Neuronal stem cell (in vitro differentiated cells): ENCODE measurements around the gene ODF4.

Source experiments
- DNase-seq: peaks from one replicate; pipeline ENCODE4 v3.0.0-alpha.2; 2013; ENCODE audit warnings: low spot score
- H2AFZ ChIP-seq: one replicate; pipeline ENCODE4 v1.6.1; 2013; ENCODE audit warnings: mild to moderate bottlenecking, low read length, inconsistent platforms
- H2AK5ac ChIP-seq: 2 replicates; pipeline ENCODE4 v1.6.1; 2013; ENCODE audit warnings: low read depth, mild to moderate bottlenecking, inconsistent platforms, low read length, moderate library complexity, mixed read lengths
- H2BK120ac ChIP-seq: 2 replicates; pipeline ENCODE4 v1.6.1; 2013; ENCODE audit warnings: low read depth, mild to moderate bottlenecking, inconsistent platforms, low read length, moderate library complexity, mixed read lengths
- H2BK12ac ChIP-seq: one replicate; pipeline ENCODE4 v1.6.1; 2013; ENCODE audit warnings: low read length, inconsistent platforms
- H2BK15ac ChIP-seq: 2 replicates; pipeline ENCODE4 v1.6.1; 2013; ENCODE audit warnings: mild to moderate bottlenecking, low read length, inconsistent platforms, mixed read lengths
- H2BK5ac ChIP-seq: one replicate; pipeline ENCODE4 v1.6.1; 2013; ENCODE audit warnings: inconsistent platforms, mild to moderate bottlenecking, low read length, moderate library complexity
- H3K14ac ChIP-seq: one replicate; pipeline ENCODE4 v1.6.1; 2013; ENCODE audit warnings: low read length, inconsistent platforms
- H3K18ac ChIP-seq: 2 replicates; pipeline ENCODE4 v1.6.1; 2013; ENCODE audit warnings: low read length, inconsistent platforms
- H3K23ac ChIP-seq: 2 replicates; pipeline ENCODE4 v1.6.1; 2013; ENCODE audit warnings: low read depth, mild to moderate bottlenecking, mixed read lengths, low read length, inconsistent platforms; ENCODE audit not compliant: poor library complexity
- H3K27ac ChIP-seq: replicated peaks from 3 replicates; pipeline ENCODE4 v1.5.1; 2013; ENCODE audit warnings: low read length, inconsistent platforms
- H3K27me3 ChIP-seq, 3 experiments: 2 replicates each; pipeline ENCODE4 v1.6.1; 2013; ENCODE audit warnings: low read length in 3 of 3, mild to moderate bottlenecking in 2 of 3, inconsistent platforms in 1 of 3, low read depth in 1 of 3, mixed read lengths in 1 of 3, moderate library complexity in 1 of 3; ENCODE audit not compliant: control insufficient read depth in 3 of 3, insufficient read depth in 3 of 3
- H3K36me3 ChIP-seq, 2 donors: replicated peaks in 1 of 2; 2 replicates each; pipeline ENCODE4 v1.6.1; 2013; ENCODE audit warnings: low read length in 2 of 2; ENCODE audit not compliant: control insufficient read depth in 2 of 2, insufficient read depth in 2 of 2
- H3K4ac ChIP-seq: 2 replicates; pipeline ENCODE4 v1.6.1; 2013; ENCODE audit warnings: inconsistent platforms, mild to moderate bottlenecking, low read length, moderate library complexity
- H3K4me1 ChIP-seq, 2 donors: 1 replicate in 1 of 2; 2 replicates in 1 of 2; pipeline ENCODE4 v1.6.1; 2013; ENCODE audit warnings: low read length in 2 of 2, low read depth in 1 of 2; ENCODE audit not compliant: control insufficient read depth in 2 of 2, insufficient read depth in 1 of 2
- H3K4me2 ChIP-seq: one replicate; pipeline ENCODE4 v1.6.1; 2013; ENCODE audit warnings: mild to moderate bottlenecking, low read length, inconsistent platforms; ENCODE audit not compliant: insufficient read depth, poor library complexity, severe bottlenecking
- H3K4me3 ChIP-seq, 2 donors: 2 replicates each; pipeline ENCODE4 v1.5.1; 2013; ENCODE audit warnings: low read length in 2 of 2, mild to moderate bottlenecking in 2 of 2, inconsistent platforms in 1 of 2, moderate library complexity in 1 of 2
- H3K79me1 ChIP-seq: one replicate; pipeline ENCODE4 v1.6.1; 2013; ENCODE audit warnings: low read depth, mild to moderate bottlenecking, inconsistent platforms, low read length, moderate library complexity
- H3K9ac ChIP-seq: one replicate; pipeline ENCODE4 v1.6.1; 2013; ENCODE audit warnings: mild to moderate bottlenecking, low read depth, low read length, inconsistent platforms; ENCODE audit not compliant: poor library complexity
- H3K9me3 ChIP-seq, 2 donors: replicated peaks in 1 of 2; 2 replicates each; pipeline versions ENCODE3 to v1.6.1; 2013; ENCODE audit warnings: low read length in 2 of 2, mild to moderate bottlenecking in 2 of 2, inconsistent platforms in 1 of 2, low read depth in 1 of 2, mixed read lengths in 1 of 2, moderate library complexity in 1 of 2; ENCODE audit not compliant: control insufficient read depth in 2 of 2, insufficient read depth in 1 of 2
- H4K8ac ChIP-seq: one replicate; pipeline ENCODE4 v1.6.1; 2013; ENCODE audit warnings: low read depth, mild to moderate bottlenecking, inconsistent platforms, low read length, moderate library complexity
- H4K91ac ChIP-seq: one replicate; pipeline ENCODE4 v1.6.1; 2013; ENCODE audit warnings: low read length, low read depth, mild to moderate bottlenecking, inconsistent platforms; ENCODE audit not compliant: poor library complexity
- WGBS, 2 donors: extraction: QIAGEN DNeasy Blood & Tissue Kit; methylation state at CpG; one replicate each; pipeline ENCODE4 v1.1.7; 2013; ENCODE audit warnings: missing lambda C conversion rate in 2 of 2, mixed read lengths in 1 of 2; ENCODE audit not compliant: insufficient read length in 2 of 2, insufficient replicate concordance in 1 of 2; ENCODE audit errors: extremely low coverage in 2 of 2; 5-methylcytosine and 5-hydroxymethylcytosine counted together

ODF4 gene

DNA sequence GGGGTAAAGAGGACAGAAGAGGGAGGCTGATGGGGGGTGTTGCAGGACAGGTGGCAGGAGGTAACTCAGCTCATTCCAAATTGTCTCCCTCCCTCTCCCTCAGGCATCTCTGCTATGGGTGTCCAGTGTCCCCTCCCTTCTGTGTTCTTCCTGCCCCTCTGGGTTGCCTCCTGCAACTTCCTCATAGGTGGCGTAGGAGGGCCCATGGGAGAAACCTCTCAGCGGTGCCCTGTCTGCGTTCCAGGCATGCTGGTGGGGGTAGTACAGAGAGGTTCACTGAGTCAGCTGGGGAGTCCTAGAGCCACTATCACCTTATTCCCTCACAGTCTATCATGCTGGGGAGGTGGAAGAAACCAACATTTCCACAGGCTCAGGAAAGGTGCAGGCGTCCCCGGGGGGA is 14.7 kb upstream of the ODF4 start:
- Histone ChIP-seq H3K14ac (no peak overlapping the region), H2BK5ac (no peak overlapping the region), H2AFZ (no peak overlapping the region), H4K8ac (no peak overlapping the region), H3K4ac (no peak overlapping the region), H3K4me1 (peaks cover 0 to 4% of the 10 kb centered on the region in 2 donors), H3K27ac (no peak overlapping the region), H4K91ac (no peak overlapping the region), H3K4me2 (no peak overlapping the region), H3K36me3 (no peaks in the 10 kb centered on the region), H3K4me3 (no peak overlapping the region), H2BK120ac (no peak overlapping the region), H3K27me3 (peaks cover 0 to 63% (median 21%) of the 10 kb centered on the region in 3 experiments), H3K18ac (no peak overlapping the region), H2BK12ac (no peak overlapping the region), H3K9ac (no peak overlapping the region), H3K9me3 (peaks cover 0 to 3% of the 10 kb centered on the region in 2 donors), H3K79me1 (no peaks in the 10 kb centered on the region), H2BK15ac (no peak overlapping the region), H3K23ac (no peak overlapping the region), H2AK5ac (no peak overlapping the region)
- no CpG with 5 or more reads among the region's 5 CpGs for WGBS, 2 donors
- no peak for DNase-seq

DNA sequence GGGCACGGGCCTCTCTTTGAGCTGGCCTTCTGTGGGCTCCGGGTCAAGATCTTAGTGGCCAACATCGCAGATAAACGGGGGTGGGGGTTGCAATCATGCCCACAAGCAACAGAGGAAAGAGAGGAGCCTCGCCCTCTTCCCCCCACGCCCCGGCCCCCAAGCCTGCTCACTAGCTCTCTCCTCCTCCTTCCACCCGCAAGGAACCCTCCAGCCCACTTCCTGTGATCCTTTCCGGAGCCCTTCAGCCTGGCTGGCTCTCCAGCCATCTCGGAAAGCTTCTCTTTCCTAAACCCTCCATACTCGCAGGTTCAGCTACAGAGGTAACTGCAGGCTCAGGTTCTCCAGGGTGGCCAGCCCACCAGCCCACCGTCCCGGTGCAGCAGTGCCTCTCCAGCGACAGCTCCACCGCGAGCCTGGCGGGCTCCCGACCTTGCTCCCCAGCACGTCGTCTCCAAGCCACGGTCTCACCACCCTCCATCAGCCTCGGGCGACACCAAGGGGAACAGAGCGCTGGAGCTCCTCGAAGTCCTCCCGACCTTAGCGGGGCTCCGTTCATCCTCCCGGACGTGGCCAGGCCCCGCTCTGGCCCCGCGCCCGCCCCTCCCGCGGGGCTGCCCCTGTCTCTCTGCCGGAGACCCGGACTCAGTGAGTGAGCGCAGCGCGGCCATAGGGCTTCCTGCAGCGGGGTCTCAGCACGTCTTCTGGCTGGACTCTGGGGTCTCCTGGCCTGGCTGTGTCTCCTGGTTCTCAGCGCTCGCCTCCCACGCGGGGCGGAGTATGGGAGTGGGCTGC is 12.9 kb upstream of the ODF4 start:
- Histone ChIP-seq H4K8ac (no peak overlapping the region), H2AK5ac (peak overlapping the region; percentile 51)

DNA sequence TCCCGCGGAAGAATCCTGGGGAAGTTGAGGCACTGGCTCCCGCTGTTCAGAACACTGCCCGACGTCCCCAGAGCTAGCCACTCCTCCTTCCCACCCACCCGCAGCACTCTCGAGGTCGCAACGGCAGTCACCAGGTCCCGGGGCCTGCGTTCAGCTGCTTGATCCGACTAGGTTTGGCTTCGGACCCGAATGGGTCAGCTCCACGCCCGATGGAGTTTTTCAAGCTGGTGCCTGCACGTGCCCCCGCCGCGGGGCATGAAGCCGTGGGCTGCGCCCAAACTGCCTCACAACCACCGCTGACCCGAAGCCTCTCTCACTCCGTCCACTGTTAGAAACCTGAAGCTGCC is 12.4 kb upstream of the ODF4 start:
- WGBS, 2 donors, result no CpG with 5 or more reads among the region's 25 CpGs
- H2BK120ac ChIP-seq, result peak overlapping the region; percentile 10
- H3K4ac ChIP-seq, result peak overlapping the region; percentile 38
- no peak overlapping the region for H2BK12ac ChIP-seq
- H3K9ac ChIP-seq, result peak overlapping the region; percentile 90
- H4K8ac ChIP-seq, result no peak overlapping the region
- H3K27me3 ChIP-seq, result peaks cover 0 to 49% (median 21%) of the 10 kb centered on the region in 3 experiments
- H3K36me3 ChIP-seq, result no peaks in the 10 kb centered on the region
- peaks cover 0 to 3% of the 10 kb centered on the region in 2 donors for H3K9me3 ChIP-seq
- DNase-seq, result no peak
- peak overlapping the region; percentile 71 for H2BK15ac ChIP-seq
- H3K23ac ChIP-seq, result peak overlapping the region; percentile 8
- no peak overlapping the region for H3K27ac ChIP-seq
- H3K79me1 ChIP-seq, result no peaks in the 10 kb centered on the region
- H2BK5ac ChIP-seq, result no peak overlapping the region
- H4K91ac ChIP-seq, result no peak overlapping the region
- H3K4me2 ChIP-seq, result peak overlapping the region; percentile 72
- H3K4me3 ChIP-seq, result peak overlapping the region; percentile 49 to 69
- H2AK5ac ChIP-seq, result peak overlapping the region; percentile 51
- peak overlapping the region; percentile 25 for H3K14ac ChIP-seq
- H3K4me1 ChIP-seq, result peaks cover 0 to 4% of the 10 kb centered on the region in 2 donors
- H2AFZ ChIP-seq, result peak overlapping the region; percentile 97
- peak overlapping the region; percentile 97 for H3K18ac ChIP-seq

More for the DNA sequence above, 12.9 kb upstream of the ODF4 start:
- Histone ChIP-seq H3K79me1 (no peaks in the 10 kb centered on the region), H2BK5ac (no peak overlapping the region), H2BK15ac (peak overlapping the region; percentile 71), H3K4me1 (peaks cover 0 to 4% of the 10 kb centered on the region in 2 donors), H4K91ac (no peak overlapping the region), H3K27me3 (peaks cover 0 to 54% (median 21%) of the 10 kb centered on the region in 3 experiments), H3K18ac (peak overlapping the region; percentile 97), H2BK12ac (no peak overlapping the region), H2AFZ (peak overlapping the region; percentile 97), H2BK120ac (peak overlapping the region; percentile 10), H3K27ac (no peak overlapping the region), H3K4ac (peak overlapping the region; percentile 38), H3K9ac (peak overlapping the region; percentile 90), H3K9me3 (peaks cover 0 to 3% of the 10 kb centered on the region in 2 donors), H3K4me2 (peak overlapping the region; percentile 72), H3K14ac (peak overlapping the region; percentile 25), H3K36me3 (no peaks in the 10 kb centered on the region), H3K4me3 (peak overlapping the region; percentile 49 to 69), H3K23ac (peak overlapping the region; percentile 8)
- DNase-seq, result no peak
- no CpG with 5 or more reads among the region's 48 CpGs for WGBS, 2 donors

DNA sequence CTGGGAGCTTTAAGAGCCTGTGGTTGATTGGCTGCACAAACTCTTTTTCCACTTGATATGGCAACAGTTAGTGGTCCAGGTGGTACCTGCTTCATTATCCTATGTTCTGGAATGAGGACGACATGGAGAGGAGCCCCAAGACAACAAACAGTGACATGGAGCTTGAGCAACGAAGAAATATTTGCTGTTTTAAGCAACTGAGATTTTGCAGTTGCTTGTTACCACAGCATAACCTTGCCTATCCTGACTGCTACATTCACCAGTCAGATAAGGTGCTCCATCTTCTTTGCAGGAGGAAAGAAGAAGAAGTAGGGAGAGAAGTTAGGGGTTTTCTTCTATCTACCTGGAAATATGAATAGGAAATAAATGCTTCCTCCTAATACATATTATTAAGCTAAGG is 7.5 kb upstream of the ODF4 start:
- H3K36me3 ChIP-seq, result no peaks in the 10 kb centered on the region
- H4K8ac ChIP-seq, result no peak overlapping the region
- no peak for DNase-seq
- H3K18ac ChIP-seq, result no peak overlapping the region
- H3K4me3 ChIP-seq, result no peak overlapping the region
- no CpG with 5 or more reads among the region's 2 CpGs for WGBS, 2 donors
- H3K14ac ChIP-seq, result no peak overlapping the region
- no peak overlapping the region for H4K91ac ChIP-seq
- peaks cover 0 to 21% (median 4%) of the 10 kb centered on the region in 3 experiments for H3K27me3 ChIP-seq
- no peak overlapping the region for H2BK120ac ChIP-seq
- H3K9ac ChIP-seq, result no peak overlapping the region
- no peaks in the 10 kb centered on the region for H3K9me3 ChIP-seq
- no peak overlapping the region for H3K4me2 ChIP-seq
- no peak overlapping the region for H2BK15ac ChIP-seq
- H2BK5ac ChIP-seq, result no peak overlapping the region
- peaks cover 2 to 3% of the 10 kb centered on the region in 2 donors for H3K4me1 ChIP-seq
- no peak overlapping the region for H3K23ac ChIP-seq
- no peak overlapping the region for H3K27ac ChIP-seq
- H3K4ac ChIP-seq, result no peak overlapping the region
- H3K79me1 ChIP-seq, result no peaks in the 10 kb centered on the region
- H2AK5ac ChIP-seq, result no peak overlapping the region
- no peak overlapping the region for H2BK12ac ChIP-seq
- no peak overlapping the region for H2AFZ ChIP-seq
